ENCODE results near the gene ACSL6.
A peak's percentile ranks its signal among the peaks of the same experiment; 100 is the strongest.

ACSL6 gene

DNA sequence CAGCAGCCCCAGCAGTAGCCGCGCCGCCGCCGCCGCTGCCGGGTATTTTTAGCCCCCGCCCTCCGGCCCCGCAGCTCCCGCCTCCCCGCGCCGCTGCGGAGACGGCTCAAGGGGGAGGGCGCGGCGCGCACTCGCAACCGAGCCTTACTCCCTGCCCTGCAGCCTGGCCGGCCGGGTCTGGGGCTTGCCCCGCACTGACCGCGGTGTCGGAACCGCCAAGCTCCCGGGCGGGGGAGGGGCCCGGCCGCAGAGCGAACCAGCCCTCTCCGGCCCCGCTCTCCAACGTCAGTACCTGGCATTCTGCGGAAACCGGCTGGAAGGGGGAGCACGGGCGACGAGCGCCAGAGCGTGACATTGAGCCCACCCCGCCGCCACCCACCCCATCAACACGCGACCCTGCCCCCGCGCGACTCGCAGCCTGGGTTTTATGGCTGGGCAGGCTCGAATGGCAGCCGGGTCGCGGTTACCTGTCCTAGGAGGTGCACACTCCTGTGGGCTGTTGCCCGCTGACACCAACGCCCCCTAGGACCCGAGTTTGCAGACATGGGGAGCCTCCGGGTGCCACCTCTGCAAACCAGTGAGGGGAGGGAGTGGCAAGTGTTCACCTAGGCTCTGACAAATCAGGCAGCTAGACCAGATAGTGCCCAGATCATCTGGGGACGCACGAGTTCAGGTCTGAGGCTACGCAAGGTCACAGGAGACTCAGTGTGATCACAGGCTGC is at the start of gene ACSL6:
ACSL6 (minus strand) TSS at position 37 of the 722 bp plus-strand sequence. CDS start 105 bp downstream, outside the sequence.
- DNase-seq (ENCODE audit: low read depth), result no peak

GRCh38 chr5:132060501-132061161 is 49.2 kb upstream of the ACSL6 start, which contains the start of gene IL3:
Gene IL3, plus strand, starts transcription at chr5:132060655. Its CDS starts 52 bp downstream, at chr5:132060707.
- no peak for DNase-seq (ENCODE audit: low read depth)

GRCh38 chr5:132059696-132060500 is 48.4 kb upstream of the ACSL6 start:
- DNase-seq (ENCODE audit: low read depth), result no peak

- peak; percentile 23 for DNase-seq (ENCODE audit: low read depth)
Observed at GRCh38 chr5:132059043-132059695, 47.7 kb upstream of the ACSL6 start.

DNA sequence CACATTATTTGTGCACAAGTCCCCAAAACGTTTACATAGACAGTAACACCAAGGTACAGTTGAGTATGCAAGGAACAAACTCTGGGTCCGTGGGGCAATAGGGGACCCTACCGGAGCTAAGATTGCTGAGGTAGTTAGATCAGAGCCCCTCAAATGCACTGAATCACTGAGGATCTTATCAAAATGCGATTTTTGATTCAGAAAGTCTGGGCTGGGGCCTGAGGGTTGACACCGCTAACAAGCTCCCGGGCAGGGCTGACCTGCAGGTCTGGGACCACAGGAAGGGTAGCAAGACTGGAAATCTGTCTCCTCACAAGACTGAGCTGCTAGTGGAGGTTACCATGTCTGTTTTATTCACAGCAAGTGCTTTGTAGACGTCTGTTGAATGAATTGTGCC is 47.2 kb upstream of the ACSL6 start:
- no peak for DNase-seq (ENCODE audit: low read depth)

GRCh38 chr5:132057498-132058255 is 46.2 kb upstream of the ACSL6 start:
- no peak for DNase-seq (ENCODE audit: low read depth)

- DNase-seq (ENCODE audit: low read depth), result no peak
Observed at GRCh38 chr5:132056610-132057497, 45.4 kb upstream of the ACSL6 start.

DNA sequence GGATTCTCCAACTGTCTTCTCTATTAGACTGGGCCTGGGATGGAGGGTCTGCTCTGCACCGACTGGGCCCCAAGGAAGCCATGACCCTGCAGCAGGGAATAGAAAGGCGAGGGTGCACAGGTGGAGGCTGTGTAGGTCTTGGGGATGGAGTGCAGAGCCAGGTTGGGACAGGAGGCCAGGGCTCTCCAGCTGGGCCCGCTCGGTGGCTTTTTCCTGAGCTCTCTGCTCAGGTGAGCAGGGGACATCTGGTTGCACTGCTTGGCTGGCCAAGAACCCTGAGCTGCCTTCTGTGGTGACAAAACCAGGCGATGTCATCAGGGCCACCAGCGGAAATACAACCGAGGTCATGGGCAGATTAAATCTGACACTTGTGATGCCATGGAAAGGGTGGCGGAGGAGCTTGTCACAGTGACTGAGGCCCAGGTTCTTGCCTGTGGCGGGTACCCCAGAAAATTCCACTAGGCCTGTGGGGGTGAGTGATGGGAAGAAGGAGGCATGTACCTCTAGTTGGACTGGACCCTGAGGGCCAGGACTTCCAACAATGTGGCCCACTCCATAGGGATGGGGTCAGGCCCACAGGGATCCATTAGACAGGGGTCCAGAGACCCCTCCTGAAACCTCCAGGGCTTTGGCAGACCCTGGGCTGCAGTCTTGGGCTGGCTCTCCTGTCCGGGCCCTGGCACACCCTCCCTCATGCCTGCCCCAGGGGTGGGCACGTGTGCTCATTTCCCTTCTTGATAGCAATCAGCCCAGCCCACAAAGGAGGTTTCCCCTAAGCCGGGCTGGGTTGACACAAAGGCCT is 44.6 kb upstream of the ACSL6 start:
- peak; percentile 46 for DNase-seq (ENCODE audit: low read depth)

- DNase-seq (ENCODE audit: low read depth), result no peak
Observed at GRCh38 chr5:132055441-132055807, 44.0 kb upstream of the ACSL6 start.

DNA sequence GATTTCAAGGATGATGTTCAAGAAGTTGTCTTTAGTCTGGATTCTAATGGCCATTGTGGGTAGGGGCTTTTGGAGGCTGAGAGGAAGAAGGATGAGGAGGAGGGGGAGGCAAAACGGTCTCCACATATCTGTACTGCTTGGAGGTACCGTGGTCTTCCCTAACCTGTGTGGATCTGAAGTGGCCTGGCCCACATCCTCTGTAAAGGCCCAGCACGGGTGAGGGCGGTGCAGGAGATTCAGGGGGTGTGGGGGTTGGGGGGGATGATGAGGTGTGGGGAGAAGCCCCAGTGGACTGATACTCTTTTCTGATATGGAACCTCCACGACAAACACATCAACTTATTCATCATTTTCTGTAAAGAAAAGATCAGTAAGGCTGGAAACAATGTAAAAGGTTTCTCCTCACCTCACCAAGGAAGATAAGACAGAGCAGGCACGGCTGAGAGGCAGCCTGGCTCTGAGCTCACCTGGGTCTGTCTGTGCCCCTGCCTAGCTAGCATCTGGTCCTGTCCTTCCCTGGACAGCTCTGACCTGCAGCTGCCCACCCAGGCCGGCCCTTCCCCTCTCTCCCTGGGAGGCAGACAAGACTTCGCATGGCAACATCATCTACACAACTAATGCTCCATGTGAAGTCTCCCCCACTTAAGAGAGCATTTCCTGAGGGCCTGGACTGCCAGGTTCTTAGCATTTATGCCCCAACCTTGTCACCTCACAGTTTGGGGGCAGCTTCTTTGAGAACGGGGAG is 43.4 kb upstream of the ACSL6 start:
- no peak for DNase-seq (ENCODE audit: low read depth)

DNA sequence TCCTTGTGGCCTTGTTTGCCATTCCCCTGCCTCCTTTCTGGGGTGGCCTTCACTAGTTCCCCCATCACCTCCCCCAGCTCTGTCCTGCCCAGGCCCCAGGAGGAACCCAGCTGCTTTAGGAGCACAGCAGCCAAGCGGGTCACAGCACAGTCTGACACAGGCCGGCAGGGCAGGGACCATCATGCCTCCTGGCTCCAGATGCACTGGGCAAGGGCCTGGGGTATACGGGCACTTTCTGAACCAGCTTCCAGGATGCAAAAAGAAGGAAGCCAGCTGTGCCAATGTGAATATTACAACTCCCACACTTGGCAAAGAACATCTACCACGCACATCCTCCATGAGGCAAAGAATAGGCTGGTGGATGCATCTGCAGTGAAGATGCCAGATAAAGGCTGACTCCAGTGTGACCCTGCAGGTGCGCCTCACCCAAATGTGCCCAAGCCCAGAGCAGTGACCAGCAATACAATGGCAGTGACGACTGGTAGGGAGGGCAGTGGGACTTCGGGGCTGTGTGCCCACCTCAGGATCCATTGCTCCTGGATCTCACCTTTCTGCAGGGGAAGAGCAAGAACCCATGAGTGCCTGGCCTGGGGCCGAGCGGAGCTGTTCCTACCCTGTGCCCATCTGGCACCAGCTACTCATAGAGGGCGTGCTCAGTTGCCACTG is 42.7 kb upstream of the ACSL6 start:
- DNase-seq (ENCODE audit: low read depth), result no peak

DNA sequence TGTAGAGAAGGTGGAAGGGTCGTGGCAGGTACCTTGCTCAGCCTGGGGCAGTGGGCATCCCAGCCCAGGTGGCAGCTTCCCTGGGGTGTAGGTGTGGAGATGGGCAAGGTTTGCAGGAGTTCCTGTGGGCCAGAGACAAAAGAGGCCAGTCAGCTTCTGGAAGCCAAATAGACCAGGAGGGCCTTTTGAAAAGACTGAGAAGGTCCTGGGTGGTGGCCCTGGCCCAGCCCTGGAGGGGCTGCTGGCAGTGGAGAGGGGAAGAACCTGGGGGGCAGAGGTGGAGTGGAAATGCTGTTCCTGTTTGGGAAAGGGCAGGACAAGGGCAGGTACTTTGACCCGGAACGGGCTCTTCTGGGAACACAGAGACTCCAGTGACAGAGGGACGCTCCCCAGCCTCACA is 42.0 kb upstream of the ACSL6 start:
- no peak for DNase-seq (ENCODE audit: low read depth)

DNA sequence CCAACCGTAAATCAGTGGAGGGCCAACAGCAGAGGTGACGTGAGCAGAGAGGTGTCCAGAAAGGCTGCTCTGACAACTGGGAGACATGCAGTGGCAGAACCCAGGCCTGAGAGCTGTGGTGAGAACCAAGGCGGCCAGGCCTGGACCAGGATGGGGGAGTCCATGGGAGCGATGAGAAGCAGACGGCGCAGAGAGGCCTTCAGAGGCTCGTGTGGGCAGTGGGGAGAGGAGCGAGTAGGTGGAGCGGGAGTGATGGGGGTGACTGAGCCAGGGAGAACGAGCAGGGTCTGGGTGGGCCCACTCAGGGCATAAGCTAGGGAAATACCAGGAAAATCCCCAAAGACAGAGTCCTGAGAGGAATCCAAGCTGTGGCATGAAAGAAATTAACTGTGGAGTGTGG is 41.1 kb upstream of the ACSL6 start:
- DNase-seq (ENCODE audit: low read depth), result no peak

DNA sequence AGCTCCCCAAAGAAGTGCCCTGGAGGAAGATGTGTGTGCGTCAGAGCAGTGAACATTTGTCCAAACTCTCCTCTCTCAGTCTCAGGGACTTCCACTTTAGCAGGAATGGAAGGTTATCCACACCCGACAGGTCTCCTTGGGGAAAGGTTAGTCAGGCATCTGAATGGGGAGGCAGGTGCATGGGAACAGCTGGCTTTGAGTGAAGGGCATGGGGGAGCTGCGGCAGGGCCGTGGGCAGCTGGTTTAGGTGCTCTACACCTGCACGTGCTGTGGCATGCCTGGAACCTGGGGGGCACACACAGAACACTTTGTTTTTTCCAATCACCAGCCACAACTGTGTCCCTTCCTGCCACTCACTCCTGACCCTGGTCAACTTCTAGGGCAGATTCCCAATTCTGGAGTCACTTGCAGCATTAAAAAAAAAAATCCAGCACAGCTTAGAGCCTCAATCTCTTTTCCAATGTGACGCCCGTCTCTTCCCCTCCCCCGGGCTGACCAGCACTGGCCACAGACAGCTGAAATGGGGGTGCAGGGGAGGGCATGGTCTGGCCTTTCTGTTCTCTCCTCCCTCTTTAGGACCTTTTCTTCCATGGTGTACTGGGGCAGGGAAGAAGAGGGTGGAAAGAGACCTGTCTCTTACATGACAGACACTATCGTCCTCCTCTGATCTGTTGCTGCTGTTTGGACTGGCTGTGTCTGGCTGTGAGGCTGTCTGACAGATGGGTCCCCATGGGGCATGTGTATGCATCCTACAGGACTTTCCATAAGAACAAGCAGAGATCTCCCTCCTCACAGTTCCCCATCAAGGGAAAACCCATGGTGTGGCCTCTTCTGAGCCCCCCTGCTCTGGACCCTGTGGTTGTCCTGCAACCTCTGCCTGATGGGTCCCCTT is 39.4 kb upstream of the ACSL6 start:
- no peak for DNase-seq (ENCODE audit: low read depth)

DNA sequence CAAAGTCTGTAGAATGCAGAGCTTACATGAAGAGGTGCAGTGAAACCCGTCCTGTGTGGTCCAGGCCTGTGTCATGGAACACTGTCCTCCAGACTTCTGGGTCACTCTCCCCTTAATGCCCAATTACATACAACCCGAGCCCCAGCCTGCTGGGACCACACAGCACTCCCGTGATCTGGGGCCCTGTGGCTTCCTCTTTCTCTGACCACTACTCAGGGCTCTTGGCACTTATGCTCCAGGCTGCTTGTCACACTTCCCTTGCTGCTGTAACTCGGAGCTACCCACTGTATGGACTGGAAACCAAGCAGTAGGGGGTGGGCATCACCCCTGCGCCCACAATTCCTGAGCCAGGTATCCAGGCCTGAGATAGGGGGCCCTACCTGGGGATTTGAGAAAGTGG is 38.7 kb upstream of the ACSL6 start:
- DNase-seq (ENCODE audit: low read depth), result no peak

DNA sequence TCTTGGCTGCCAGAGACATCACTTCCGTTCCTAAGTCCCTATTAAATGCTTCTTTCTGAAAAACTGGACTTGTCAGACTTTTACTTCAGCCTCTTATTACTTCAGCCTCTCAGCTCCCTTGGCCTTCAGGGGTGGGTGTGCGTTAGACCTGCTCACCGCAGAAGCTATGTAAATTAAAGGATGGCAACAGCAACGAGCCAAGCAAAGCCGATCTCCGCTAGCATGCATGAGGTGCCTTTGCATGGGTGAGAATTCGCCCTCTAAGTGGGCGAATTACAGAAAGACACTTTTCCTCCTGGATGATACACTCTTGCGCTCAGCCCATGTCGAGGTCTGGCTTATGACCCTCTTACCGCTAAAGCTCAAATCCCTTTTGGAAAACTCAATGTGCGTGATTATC is 38.1 kb upstream of the ACSL6 start:
- DNase-seq (ENCODE audit: low read depth), result no peak

GRCh38 chr5:132049093-132049492 is 37.6 kb upstream of the ACSL6 start:
- DNase-seq (ENCODE audit: low read depth), result no peak
